GM21737 (cell line): Measurements from ENCODE around the gene CSNK2B.
A peak's percentile ranks its signal among the peaks of the same experiment; 100 is the strongest.

Experiments used
- ATAC-seq: cut with Tn5 transposase; IDR thresholded peaks from one replicate; pipeline ENCODE4 v1.9.1; 2021; ENCODE audit warnings: mild to moderate bottlenecking, moderate library complexity; ENCODE audit not compliant: unreplicated experiment

CSNK2B gene

DNA sequence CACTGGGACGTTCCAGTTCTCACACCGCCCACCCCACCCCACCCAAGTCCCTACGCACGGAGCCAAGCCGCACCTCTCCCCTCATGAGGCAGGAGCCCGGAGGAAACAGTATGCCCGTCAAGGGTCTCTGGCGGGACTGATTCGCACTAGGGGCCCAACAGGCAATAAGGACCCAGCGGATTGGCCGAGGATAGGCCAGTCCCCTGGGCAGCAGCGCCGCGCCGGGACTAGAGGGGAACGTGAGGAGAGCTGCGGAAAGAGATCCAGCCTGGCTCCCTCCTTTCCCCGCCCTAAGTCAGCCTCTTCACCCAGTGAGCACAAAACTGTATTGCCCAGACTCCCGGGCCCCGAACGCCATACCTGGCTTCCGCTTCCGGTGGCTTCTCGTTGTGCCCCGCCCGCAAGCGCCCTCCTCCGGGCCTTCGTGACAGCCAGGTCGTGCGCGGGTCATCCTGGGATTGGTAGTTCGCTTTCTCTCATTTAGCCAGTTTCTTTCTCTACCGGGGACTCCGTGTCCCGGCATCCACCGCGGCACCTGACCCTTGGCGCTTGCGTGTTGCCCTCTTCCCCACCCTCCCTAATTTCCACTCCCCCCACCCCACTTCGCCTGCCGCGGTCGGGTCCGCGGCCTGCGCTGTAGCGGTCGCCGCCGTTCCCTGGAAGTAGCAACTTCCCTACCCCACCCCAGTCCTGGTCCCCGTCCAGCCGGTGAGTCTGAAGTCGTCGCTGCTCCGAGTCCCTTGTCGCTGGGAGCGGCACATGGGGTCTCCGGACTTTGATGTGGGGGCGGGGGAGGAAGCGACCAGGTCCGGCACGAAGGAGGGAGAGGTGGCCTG, at the start of gene CSNK2B:
CSNK2B (plus strand) TSS at position 580 of the 836 bp plus-strand sequence. CDS start 752 bp downstream, outside the sequence.
- ATAC-seq = peak; percentile 64

DNA sequence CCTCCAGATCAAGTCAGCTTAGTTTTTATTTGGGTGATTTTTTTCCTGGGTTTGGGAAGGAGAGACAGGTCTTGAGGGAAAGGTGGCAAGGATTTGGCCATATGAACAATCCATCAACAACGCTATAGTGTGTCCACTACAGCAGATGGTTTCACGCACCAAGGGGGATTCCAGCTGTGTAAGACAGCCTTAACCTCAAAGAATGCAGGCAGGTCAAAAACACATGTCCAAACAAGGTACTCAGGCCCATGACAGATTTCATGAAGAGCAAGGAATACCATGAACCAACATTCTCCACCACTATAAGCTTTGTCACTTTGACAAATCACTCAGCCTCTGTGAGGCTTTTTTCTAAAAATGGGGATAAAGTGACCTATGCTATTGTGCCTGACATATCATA, 48.9 kb upstream of the CSNK2B start:
- no peak for ATAC-seq

DNA sequence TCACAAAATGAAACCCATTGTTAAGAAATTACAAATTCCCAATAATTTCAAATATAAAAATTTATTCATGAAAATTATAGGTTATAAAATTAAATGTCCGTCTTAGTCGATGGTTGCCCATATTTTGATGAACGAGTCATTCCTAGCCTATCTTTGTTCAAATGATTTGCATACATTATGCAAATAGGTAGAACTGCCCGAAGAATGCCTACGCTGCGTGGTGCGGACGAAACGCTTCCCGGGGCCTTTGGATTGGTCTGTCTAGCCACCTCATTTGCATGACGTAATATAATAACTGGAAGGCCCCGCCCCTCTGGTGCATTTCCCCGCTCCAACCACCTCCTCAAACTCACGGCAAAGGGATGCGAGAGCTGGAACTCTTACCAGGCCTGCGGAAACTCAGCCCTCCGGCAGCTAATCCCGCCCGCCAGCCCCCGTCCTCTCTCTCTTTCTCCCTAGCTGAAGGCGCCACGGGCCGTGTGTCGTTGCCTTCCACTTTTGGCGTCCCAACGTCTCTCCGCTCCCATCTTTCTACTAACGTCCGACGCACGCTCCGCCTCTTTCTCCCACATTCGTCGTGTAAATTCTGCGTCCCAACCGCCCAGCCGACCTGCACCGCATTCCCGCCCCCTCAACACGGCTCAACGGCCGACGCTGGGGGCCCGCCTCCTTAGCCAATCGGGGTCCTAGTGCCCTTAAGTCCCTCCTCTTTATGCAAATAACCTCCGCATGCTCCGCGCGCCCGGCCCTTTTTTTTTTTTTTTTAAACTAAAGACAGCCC, 45.9 kb upstream of the CSNK2B start:
- peak; percentile 80 for ATAC-seq

DNA sequence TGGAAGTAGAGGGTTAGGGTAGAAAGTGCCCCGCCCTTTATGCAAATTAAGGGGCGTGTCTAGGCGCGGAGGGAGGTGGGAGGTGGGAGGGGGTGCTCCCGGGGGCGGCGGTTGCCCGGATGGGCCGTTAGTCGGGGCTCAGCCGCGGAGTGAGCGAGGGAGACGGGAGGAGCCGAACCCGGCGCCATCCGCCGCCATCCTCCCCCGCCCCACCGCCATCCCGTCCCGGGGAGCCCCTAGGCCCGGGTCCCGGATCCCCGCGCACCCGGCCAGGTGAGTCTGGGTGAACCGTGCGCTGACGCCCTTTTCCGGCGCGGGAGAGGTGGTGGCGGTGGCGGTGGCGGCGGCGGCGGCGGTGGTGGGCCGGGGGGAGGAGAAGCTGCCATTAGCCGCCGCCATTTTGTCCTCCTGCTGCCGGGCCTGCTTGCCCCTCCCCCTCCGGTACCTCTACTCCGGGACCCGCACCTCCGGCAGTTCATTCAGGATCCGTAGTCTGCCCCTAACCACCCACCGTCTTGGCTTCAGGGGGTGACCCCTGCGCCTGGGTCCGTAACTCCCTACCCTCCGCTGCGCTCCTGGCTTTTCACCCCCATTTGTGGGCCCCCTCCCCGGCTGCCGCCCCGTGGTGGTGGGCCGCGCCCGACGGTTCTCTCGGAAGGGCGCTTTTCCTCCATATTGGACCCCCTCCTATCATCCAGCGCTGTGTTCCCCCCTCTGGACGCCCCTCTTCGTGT, 45.1 kb upstream of the CSNK2B start, which contains the start of gene PRRC2A:
PRRC2A (plus strand) TSS at position 130 of the 734 bp plus-strand sequence. CDS start 2,075 bp downstream, outside the sequence.
- peak; percentile 52 for ATAC-seq

DNA sequence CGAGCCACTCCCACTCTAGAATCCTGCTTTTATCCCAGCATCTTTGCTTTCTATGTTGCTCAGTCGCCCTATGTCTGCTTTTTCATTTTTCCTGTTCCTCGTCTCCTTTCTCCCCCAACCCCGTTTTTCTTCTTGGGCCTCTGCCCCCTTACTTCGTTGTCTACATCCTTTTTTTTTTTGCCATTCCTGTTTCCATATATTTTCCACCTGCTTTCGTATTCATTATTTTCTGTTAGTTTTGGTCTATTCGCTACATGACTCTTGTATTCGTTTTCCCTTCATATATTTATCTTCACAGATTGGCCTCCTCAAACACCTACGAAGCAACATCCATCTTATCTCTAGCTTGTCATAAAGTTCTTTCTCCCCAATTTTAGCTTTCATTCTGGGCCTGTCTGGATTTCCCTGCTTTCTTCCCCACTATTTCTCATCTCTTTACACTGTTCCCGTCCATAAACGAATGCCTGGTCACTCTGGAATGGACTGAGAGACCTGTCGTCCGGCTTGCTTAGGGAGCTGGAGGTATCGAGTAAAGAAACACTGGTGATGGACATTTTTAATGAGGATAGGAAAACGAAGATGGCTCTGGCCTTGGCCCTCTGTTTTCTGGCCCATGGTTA, 44.5 kb upstream of the CSNK2B start:
- ATAC-seq = no peak

DNA sequence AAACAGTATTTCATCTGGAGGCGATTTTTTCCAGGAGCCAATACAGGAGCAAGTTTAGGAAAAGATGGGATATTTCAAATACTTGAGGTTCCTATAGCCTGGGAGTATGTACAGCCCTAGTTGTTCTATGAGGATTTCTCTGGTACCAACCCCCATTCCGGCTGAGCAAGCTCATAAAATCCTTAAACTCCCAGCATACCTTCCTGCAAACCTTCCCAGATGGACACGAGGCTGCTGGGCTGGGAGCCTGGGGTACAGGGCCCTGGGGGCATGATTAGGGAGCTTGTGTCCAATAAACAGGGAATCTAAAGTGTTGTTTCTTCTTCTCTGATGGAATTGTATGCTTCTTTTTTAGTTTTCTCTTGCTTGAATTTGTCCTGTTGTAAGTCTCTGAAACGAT, 43.9 kb upstream of the CSNK2B start:
- no peak for ATAC-seq

DNA sequence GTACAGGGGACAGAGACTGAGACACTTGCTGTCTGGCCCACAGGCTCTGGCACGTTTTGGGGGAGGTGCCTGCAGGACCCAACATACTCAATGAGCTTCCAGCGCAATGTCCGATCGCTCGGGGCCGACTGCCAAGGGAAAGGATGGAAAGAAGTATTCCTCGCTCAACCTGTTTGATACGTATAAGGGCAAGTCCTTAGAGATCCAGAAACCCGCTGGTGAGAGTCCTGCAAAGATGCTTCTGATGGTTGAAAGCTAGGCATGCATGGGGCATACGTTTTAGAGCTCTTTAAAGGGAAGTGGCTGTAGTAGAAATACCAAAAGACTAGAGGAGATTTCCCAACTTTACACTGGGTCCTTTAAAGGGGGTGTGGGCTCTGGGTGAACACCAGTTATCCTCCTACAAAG, 43.2 kb upstream of the CSNK2B start:
- no peak for ATAC-seq

DNA sequence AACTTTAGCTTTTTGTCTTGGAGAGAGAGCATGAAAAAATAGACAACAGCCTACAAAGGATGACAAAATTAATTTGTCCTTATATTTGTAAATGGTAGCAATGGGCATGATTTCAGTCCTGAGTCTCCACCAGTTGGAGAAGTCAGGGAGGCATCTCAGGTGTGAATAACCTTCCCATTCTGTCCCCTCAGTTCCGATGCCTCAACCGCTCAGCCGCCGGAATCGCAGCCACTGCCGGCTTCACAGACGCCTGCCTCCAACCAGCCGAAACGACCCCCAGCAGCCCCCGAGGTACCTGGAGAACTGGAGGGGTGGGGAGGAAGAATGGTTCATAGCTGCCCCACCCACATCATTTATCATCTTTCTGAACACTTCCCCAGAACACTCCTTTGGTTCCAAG, 41.8 kb upstream of the CSNK2B start:
- no peak for ATAC-seq

DNA sequence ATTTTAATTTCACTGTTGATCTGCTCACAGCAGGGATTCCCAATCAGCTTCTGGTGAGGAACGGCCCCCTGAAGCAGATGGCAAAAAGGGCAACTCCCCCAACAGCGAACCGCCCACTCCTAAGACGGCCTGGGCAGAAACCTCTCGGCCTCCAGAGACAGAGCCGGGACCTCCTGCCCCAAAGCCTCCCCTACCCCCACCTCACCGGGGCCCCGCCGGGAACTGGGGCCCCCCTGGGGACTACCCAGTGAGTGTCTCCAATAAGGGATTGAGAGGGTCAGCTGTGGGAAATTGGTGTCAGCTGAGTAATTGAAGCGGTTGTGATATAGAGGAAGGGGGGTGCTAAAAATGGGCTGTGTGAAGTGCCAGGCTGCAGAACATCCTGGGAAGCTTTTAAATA, 38.9 kb upstream of the CSNK2B start:
- ATAC-seq = no peak

DNA sequence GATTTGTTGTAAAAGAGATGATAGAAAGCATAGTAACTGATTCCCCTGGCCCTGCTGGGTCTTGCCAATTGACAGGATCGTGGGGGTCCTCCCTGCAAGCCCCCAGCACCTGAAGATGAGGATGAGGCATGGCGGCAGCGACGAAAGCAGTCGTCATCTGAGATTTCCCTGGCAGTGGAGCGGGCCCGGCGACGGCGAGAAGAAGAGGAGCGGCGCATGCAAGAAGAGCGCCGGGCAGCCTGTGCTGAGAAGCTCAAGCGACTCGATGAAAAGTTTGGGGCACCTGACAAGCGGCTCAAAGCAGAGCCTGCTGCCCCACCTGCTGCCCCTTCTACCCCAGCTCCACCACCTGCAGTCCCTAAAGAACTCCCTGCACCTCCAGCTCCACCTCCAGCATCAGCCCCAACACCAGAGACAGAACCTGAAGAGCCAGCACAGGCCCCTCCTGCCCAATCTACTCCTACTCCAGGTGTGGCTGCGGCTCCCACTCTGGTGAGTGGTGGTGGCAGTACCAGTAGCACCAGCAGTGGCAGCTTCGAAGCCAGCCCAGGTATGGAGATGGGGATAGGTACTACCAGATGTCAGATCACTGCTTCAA, 38.1 kb upstream of the CSNK2B start:
- ATAC-seq = no peak

DNA sequence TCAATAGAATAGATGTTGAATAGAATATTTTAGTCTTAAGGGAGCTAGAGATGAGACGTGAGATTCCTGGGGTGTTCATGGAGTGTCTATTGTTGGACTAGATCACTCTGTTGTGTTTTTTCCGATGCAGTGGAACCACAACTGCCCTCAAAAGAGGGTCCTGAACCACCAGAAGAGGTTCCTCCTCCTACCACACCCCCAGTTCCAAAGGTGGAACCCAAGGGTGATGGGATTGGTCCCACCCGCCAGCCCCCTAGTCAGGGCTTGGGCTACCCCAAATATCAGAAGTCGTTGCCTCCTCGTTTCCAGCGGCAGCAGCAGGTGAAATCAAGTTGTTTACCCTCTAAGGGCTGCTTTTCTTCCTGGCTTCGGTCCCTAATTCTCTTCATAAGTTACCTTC, 36.9 kb upstream of the CSNK2B start:
- ATAC-seq = no peak

DNA sequence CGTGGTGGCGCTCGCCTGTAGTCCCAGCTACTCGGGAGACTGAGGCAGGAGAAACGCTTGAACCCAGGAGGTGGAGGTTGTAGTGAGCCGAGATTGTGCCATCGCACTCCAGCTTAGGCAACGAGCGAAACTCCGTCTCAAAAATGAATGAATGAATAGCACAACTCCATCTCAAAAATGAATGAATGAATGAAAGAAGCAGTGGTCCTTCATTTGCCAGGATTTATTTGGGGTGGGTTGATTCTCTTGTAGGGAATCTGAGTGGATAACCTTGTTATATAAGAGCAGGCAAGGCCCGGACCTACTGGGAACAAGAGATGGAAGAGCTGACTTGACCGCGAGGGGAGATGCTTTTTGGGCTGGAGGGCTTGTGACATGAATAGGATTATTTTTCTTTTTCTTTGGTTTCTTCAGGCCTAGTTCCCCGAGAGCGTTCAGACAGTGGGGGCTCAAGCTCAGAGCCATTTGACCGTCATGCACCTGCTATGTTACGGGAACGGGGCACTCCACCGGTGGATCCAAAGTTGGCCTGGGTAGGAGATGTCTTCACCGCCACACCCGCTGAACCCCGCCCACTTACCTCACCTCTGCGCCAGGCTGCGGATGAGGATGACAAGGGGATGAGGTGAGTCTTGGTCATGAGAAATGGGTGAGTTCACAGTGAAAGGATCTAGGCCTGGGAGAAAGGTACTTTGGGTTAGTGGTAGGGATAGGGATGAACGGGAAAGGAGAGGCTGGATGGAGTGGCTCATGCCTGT, 35.5 kb upstream of the CSNK2B start:
- no peak for ATAC-seq

DNA sequence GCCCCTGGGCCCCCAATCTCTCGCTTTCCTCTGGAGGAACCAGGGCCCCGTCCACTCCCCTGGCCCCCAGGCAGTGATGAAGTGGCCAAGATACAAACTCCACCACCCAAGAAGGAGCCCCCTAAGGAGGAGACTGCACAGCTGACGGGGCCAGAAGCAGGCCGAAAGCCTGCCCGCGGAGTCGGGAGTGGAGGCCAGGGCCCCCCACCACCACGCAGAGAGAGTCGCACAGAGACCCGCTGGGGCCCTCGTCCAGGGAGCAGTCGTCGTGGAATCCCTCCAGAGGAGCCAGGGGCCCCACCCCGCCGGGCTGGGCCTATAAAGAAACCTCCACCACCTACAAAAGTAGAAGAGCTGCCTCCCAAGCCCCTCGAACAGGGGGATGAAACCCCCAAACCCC, 34.7 kb upstream of the CSNK2B start:
- no peak for ATAC-seq

DNA sequence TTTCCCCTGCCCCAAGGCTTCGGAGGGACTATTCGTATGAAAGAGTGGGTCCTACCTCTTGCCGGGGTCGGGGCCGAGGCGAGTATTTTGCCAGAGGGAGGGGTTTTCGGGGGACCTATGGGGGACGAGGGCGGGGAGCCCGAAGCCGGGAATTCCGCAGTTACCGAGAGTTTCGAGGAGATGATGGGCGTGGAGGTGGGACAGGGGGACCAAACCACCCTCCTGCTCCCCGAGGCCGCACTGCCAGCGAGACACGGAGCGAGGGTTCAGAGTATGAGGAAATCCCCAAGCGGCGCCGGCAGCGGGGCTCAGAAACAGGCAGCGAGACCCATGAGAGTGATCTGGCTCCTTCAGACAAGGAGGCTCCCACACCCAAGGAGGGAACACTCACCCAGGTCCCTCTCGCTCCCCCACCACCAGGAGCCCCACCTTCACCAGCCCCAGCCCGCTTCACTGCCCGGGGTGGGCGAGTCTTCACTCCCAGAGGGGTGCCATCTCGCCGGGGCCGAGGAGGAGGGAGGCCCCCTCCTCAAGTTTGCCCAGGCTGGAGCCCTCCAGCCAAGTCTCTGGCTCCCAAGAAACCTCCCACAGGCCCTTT, 34.1 kb upstream of the CSNK2B start:
- ATAC-seq = no peak

DNA sequence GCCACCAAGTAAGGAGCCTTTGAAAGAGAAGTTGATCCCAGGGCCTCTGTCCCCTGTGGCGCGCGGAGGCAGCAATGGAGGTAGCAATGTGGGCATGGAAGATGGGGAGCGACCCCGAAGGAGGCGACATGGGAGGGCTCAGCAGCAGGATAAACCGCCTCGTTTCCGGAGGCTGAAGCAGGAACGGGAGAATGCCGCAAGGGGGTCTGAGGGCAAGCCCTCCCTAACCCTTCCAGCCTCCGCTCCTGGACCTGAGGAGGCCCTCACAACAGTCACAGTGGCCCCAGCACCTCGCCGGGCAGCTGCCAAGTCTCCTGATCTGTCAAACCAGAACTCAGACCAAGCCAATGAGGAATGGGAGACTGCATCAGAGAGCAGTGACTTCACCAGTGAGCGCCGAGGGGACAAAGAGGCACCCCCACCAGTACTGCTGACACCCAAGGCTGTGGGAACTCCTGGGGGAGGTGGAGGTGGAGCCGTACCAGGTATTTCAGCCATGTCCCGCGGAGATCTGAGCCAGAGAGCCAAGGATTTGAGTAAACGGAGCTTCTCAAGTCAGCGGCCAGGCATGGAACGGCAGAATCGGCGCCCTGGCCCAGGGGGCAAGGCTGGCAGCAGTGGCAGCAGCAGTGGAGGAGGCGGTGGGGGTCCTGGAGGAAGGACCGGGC, 33.5 kb upstream of the CSNK2B start:
- ATAC-seq = no peak

DNA sequence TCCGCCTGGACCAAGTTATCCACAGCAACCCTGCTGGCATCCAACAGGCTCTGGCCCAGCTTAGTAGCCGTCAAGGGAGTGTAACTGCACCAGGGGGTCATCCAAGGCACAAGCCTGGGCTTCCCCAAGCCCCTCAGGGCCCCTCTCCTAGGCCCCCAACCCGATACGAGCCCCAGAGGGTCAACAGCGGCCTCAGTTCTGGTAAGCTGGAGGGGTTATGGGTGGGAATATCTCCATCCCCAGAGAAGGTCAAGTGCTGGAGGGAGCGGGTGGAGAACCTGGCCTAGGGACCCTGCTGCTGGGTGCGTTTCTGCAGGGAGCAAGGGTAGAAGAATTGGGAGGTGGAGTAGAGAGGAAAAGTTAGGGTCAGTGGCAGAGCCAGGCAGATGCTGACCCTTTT, 32.4 kb upstream of the CSNK2B start:
- ATAC-seq = no peak

DNA sequence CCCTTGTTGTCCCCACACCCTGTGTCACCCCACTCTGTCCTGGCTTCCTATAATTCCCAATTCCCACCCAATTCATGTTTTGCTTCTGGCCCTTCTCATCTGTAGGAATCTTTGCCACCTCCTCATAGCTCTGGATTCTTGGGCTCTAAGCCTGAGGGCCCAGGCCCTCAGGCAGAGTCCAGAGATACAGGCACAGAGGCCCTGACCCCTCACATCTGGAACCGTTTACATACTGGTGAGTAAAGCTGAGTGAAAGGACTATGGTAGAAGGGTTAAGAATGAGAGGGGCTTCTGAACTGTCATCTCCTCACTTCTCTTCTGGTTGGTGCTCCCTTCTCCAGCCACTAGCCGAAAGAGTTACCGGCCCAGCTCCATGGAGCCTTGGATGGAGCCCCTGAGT, 31.7 kb upstream of the CSNK2B start:
- ATAC-seq = no peak

DNA sequence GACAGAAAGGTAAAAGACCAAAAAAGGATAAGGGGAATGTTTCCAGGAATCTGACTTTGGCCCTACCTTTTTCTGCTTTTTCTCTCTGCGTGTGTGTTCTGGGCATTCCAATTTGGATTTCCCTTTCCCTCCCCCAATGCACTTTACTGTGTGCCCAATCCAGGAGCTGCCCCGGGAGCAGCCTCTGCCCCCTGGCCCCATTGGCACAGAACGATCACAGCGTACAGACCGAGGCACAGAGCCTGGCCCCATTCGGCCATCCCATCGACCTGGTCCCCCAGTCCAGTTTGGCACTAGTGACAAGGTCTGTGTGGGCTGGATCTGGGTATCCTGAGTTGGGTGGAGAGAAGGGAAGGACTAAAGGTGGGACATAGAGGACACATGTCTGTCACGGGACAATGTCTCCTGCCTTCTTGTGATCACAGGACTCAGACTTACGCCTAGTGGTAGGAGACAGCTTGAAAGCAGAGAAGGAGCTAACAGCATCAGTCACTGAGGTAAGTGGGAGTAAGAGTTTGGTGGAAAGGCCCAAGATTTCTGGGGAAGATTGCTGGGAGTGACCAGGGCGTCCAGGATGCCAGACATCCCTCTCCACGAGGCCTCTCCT, 30.8 kb upstream of the CSNK2B start:
- no peak for ATAC-seq
